HepG2 (cell line): Measurements from ENCODE around the gene CCS. TPM values are rescaled to one million over a fixed set of nuclear protein-coding genes. Genes with fewer than 3 reads are reported as not detected.

Experiments used
- ELF3 ChIP-seq: IDR thresholded peaks from 2 replicates; pipeline ENCODE4 v1.6.1; 2016; ENCODE audit warnings: missing genetic modification reagents, missing compliant biosample characterization
- GABPB1 ChIP-seq: IDR thresholded peaks from 2 replicates; pipeline ENCODE4 v1.6.1; 2016; ENCODE audit warnings: mild to moderate bottlenecking, missing genetic modification reagents, moderate library complexity, missing compliant biosample characterization
- IRX3 ChIP-seq: sonication (generic); formaldehyde crosslinking; IDR thresholded peaks from 2 replicates; pipeline ENCODE4 v1.8.1; 2023; ENCODE audit warnings: mild to moderate bottlenecking, low read depth, missing genetic modification reagents, borderline replicate concordance
- KDM6A ChIP-seq: IDR thresholded peaks from 2 replicates; pipeline ENCODE4 v1.6.1; 2016; ENCODE audit warnings: low read depth
- MAF1 ChIP-seq: sonication (generic); formaldehyde crosslinking; IDR thresholded peaks from 2 replicates; pipeline ENCODE4 v1.5.0; 2020; ENCODE audit warnings: missing genetic modification reagents, borderline replicate concordance
- NRL ChIP-seq: sonication (generic); formaldehyde crosslinking; IDR thresholded peaks from 2 replicates; pipeline ENCODE4 v1.5.0; 2020; ENCODE audit warnings: missing genetic modification reagents, mild to moderate bottlenecking, moderate library complexity, borderline replicate concordance
- PITX1 ChIP-seq: sonication (generic); formaldehyde crosslinking; IDR thresholded peaks from 2 replicates; pipeline ENCODE4 v1.5.1; 2020; ENCODE audit warnings: mild to moderate bottlenecking, missing genetic modification reagents
- TCF12 ChIP-seq, 2 experiments: fragments of 450-650 bp in 1 of 2; sonication (generic) in 1 of 2; formaldehyde crosslinking in 1 of 2; IDR thresholded peaks; 2 replicates each; pipeline versions ENCODE4 v1.6.1 to v1.8.0; 2017 to 2022; ENCODE audit warnings: antibody characterized with exemption in 1 of 2, mild to moderate bottlenecking in 1 of 2, missing genetic modification reagents in 1 of 2, moderate library complexity in 1 of 2
- ZFP82 ChIP-seq: sonication (generic); formaldehyde crosslinking; IDR thresholded peaks from 2 replicates; pipeline ENCODE4 v1.5.1; 2020; ENCODE audit warnings: mild to moderate bottlenecking, missing genetic modification reagents, borderline replicate concordance
- ZNF136 ChIP-seq: sonication (generic); formaldehyde crosslinking; IDR thresholded peaks from 2 replicates; pipeline ENCODE4 v1.8.1; 2022; ENCODE audit warnings: low read depth, mild to moderate bottlenecking, moderate library complexity, missing genetic modification reagents
- ZNF263 ChIP-seq: sonication (generic); formaldehyde crosslinking; IDR thresholded peaks from 2 replicates; pipeline ENCODE4 v1.4.0; 2020; ENCODE audit warnings: missing genetic modification reagents
- ZNF768 ChIP-seq: sonication (generic); formaldehyde crosslinking; IDR thresholded peaks from 2 replicates; pipeline ENCODE4 v1.4.0; 2020; ENCODE audit warnings: missing genetic modification reagents
- ZNF792 ChIP-seq: IDR thresholded peaks from 2 replicates; pipeline ENCODE4 v1.6.1; 2016
- ZNF883 ChIP-seq: sonication (generic); formaldehyde crosslinking; IDR thresholded peaks from 2 replicates; pipeline ENCODE4 v1.5.1; 2020; ENCODE audit warnings: mild to moderate bottlenecking, missing genetic modification reagents; ENCODE audit errors: not compliant biosample characterization
- ZSCAN22 ChIP-seq: sonication (generic); formaldehyde crosslinking; IDR thresholded peaks from 2 replicates; pipeline ENCODE4 v1.4.0; 2020; ENCODE audit warnings: mild to moderate bottlenecking, missing genetic modification reagents
- polyA plus RNA-seq, 8 experiments: library from polyadenylated mRNA; depleted of rRNA in 3 of 8; stranded (reverse) in 7 of 8; unstranded in 1 of 8; fragments of >200 nt; fragmentation: Illumina TruSeq in 4 of 8; extraction: Trizol in 4 of 8; gene quantifications; 2 replicates each; pipeline versions ENCODE4 v1.2.1 to v1.2.3, GENCODE V29; 2011 to 2016; ENCODE audit warnings: low read depth in 4 of 8, missing spikeins in 1 of 8, mixed read lengths in 1 of 8; ENCODE audit not compliant: insufficient read depth in 1 of 8
- total RNA-seq, 5 experiments: library from RNA; depleted of rRNA; stranded (reverse); fragments of >200 nt; fragmentation: Illumina TruSeq; extraction: Trizol; gene quantifications; 2 replicates each; pipeline ENCODE4 v1.2.3, GENCODE V29; 2016; ENCODE audit warnings: low read depth in 1 of 5
- TF ChIP-seq, protein P1 (sequence below), 2 experiments: sonication (generic) in 1 of 2; formaldehyde crosslinking in 1 of 2; IDR thresholded peaks; 2 replicates each; pipeline versions ENCODE4 v1.5.1 to v1.6.1; 2011 to 2020; ENCODE audit warnings: borderline replicate concordance in 1 of 2, low read depth in 1 of 2, low read length in 1 of 2, mild to moderate bottlenecking in 1 of 2, missing genetic modification reagents in 1 of 2, moderate library complexity in 1 of 2
- TF ChIP-seq, protein P2 (sequence below): IDR thresholded peaks from 2 replicates; pipeline ENCODE4 v1.6.1; 2018; ENCODE audit warnings: missing genetic modification reagents, mild to moderate bottlenecking, missing compliant biosample characterization
- TF ChIP-seq, protein P3 (sequence below): sonication (generic); formaldehyde crosslinking; IDR thresholded peaks from 2 replicates; pipeline ENCODE4 v1.4.0; 2020; ENCODE audit warnings: missing genetic modification reagents
- TF ChIP-seq, protein P4 (sequence below): sonication (generic); formaldehyde crosslinking; IDR thresholded peaks from 2 replicates; pipeline ENCODE4 v1.5.1; 2020; ENCODE audit warnings: mild to moderate bottlenecking, missing genetic modification reagents, borderline replicate concordance
- TF ChIP-seq, protein P5 (sequence below): sonication (generic); formaldehyde crosslinking; IDR thresholded peaks from 2 replicates; pipeline ENCODE4 v1.9.0; 2021; ENCODE audit warnings: missing genetic modification reagents, mild to moderate bottlenecking, borderline replicate concordance

Gene CCS
- total and polyA plus RNA-seq, 2 of the 13 experiments (the other 11 are each of a cell fraction or from before 2014, with no cell fraction given), result 25.4 to 44.6 TPM

DNA sequence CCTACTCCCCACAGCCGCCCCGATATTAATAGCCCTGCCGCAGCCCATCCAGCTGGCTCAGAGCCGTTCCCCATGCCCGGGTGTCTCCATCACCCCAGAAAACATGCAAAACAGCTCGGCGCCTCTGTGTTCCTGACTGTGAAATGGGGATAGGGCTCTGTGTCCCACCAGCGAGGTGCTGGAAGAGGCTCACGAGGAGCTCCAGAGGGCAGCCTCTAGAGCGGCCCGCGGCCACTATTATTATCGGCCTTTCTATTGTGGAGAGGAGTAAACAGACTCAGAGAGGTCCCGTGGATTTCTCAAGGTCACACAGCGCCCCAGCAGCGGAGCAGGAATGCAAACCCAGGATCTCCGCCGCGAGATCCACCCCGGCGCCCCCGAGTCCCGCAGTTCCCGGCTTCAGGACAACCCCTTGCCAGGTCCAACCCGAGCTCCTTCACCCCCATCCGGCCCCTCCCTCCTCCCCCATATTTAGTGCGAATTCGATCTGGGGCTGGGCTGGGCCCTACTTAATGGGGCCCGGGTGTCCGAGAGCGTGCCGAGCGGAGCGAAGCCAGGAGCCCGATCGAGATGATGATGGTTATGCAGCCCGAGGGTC, 46.5 kb upstream of the CCS start, which contains the start of gene ACTN3 (continued):
- TF ChIP-seq, protein P1, sequence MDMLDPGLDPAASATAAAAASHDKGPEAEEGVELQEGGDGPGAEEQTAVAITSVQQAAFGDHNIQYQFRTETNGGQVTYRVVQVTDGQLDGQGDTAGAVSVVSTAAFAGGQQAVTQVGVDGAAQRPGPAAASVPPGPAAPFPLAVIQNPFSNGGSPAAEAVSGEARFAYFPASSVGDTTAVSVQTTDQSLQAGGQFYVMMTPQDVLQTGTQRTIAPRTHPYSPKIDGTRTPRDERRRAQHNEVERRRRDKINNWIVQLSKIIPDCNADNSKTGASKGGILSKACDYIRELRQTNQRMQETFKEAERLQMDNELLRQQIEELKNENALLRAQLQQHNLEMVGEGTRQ (IDR thresholded peaks at IDR 0.05; ENCODE audit: low read depth, low read length), result no peak
- TF ChIP-seq, protein P1 (CRISPR knock-in tag; IDR thresholded peaks at IDR 0.05; ENCODE audit: borderline replicate concordance), result no peak
- TF ChIP-seq, protein P2, sequence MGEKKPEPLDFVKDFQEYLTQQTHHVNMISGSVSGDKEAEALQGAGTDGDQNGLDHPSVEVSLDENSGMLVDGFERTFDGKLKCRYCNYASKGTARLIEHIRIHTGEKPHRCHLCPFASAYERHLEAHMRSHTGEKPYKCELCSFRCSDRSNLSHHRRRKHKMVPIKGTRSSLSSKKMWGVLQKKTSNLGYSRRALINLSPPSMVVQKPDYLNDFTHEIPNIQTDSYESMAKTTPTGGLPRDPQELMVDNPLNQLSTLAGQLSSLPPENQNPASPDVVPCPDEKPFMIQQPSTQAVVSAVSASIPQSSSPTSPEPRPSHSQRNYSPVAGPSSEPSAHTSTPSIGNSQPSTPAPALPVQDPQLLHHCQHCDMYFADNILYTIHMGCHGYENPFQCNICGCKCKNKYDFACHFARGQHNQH, result no peak
- TF ChIP-seq ZNF768 (peak; percentile 99), ZFP82 (CRISPR knock-in tag) (no peak), NRL (CRISPR knock-in tag) (peak; percentile 51; the same call in 1 of the 2 replicates), ZNF883 (CRISPR knock-in tag) (no peak), ZNF792 (CRISPR knock-in tag) (no peak), GABPB1 (CRISPR knock-in tag) (no peak), ZNF263 (CRISPR knock-in tag) (no peak), KDM6A (CRISPR knock-in tag) (no peak), IRX3 (CRISPR knock-in tag) (no peak), PITX1 (CRISPR knock-in tag) (0 out of 2 replicates have a peak, but pooled peaks have one; percentile 3), ZSCAN22 (CRISPR knock-in tag) (no peak), MAF1 (CRISPR knock-in tag) (no peak), ZNF136 (CRISPR knock-in tag) (0 out of 2 replicates have a peak, but pooled peaks have one; percentile 38), TCF12 (IDR thresholded peaks at IDR 0.05) (no peak), TCF12 (CRISPR knock-in tag; IDR thresholded peaks at IDR 0.05) (no peak), ELF3 (no peak)
- TF ChIP-seq, protein P3, sequence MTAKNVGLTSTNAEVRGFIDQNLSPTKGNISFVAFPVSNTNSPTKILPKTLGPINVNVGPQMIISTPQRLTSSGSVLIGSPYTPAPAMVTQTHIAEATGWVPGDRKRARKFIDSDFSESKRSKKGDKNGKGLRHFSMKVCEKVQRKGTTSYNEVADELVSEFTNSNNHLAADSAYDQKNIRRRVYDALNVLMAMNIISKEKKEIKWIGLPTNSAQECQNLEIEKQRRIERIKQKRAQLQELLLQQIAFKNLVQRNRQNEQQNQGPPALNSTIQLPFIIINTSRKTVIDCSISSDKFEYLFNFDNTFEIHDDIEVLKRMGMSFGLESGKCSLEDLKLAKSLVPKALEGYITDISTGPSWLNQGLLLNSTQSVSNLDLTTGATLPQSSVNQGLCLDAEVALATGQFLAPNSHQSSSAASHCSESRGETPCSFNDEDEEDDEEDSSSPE (CRISPR knock-in tag), result no peak
- TF ChIP-seq, protein P4, sequence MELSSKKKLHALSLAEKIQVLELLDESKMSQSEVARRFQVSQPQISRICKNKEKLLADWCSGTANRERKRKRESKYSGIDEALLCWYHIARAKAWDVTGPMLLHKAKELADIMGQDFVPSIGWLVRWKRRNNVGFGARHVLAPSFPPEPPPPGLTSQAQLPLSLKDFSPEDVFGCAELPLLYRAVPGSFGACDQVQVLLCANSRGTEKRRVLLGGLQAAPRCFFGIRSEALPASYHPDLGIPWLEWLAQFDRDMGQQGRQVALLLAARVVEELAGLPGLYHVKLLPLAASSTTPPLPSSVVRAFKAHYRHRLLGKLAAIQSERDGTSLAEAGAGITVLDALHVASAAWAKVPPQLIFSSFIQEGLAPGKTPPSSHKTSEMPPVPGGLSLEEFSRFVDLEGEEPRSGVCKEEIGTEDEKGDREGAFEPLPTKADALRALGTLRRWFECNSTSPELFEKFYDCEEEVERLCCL (CRISPR knock-in tag), result no peak
- TF ChIP-seq, protein P5, sequence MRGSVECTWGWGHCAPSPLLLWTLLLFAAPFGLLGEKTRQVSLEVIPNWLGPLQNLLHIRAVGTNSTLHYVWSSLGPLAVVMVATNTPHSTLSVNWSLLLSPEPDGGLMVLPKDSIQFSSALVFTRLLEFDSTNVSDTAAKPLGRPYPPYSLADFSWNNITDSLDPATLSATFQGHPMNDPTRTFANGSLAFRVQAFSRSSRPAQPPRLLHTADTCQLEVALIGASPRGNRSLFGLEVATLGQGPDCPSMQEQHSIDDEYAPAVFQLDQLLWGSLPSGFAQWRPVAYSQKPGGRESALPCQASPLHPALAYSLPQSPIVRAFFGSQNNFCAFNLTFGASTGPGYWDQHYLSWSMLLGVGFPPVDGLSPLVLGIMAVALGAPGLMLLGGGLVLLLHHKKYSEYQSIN (CRISPR knock-in tag), result no peak
